ENCODE results near the gene LGMN. TPM values are rescaled to one million over a fixed set of nuclear protein-coding genes. Genes with fewer than 3 reads are reported as not detected.

The LGMN gene
- total RNA-seq, 4 donors from 2014 or later = 26.5 to 103 (median 57.2) TPM

DNA sequence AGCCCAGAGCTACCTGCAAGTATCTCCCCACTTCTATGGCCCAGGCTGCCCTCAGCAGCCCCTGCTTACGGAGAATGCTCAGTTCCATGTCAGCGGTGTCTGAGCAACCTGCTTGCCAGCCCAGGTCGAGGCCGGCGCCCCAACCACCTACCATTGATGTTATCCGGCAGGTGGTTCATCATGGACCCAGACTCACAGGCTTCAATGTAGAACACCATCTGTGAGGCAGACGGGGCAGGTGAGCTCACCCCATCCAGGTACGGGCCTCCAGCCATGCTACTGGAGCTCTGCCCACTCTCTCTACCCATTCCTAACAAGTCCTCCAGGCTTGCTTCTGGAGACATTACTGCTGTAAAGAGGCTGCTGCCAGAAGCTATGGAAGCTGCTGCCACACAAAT, 35.8 kb downstream of the LGMN start:
- Histone ChIP-seq H3K27ac (no peak overlapping the region), H3K9me3 (no peaks in the 10 kb centered on the region), H3K4me3 (no peak overlapping the region), H3K36me3 (peaks cover 0 to 6% (median 0%) of the 10 kb centered on the region in 4 donors), H3K4me1 (peaks cover 0 to 3% (median 0%) of the 10 kb centered on the region in 4 donors), H3K27me3 (no peaks in the 10 kb centered on the region)
- no peak for DNase-seq
- in situ Hi-C loops (cut with MboI; ENCODE audit: low pct_ligation_motif_present in 1 of 4, low pct_unique_long_range_greater_than_20kb in 1 of 4, low sequenced_read_pairs in 3 of 4) (no loop called here), intact Hi-C loops (cut with DNase I; ENCODE audit: low total_unique reads) (no loop called here)
- WGBS, 2 donors (ENCODE audit: low coverage in 1 of 2) = 93 to 100% methylated on average over 1 to 8 of the region's 8 CpGs
- no peak for TF ChIP-seq EP300 (IDR thresholded peaks at IDR 0.05; ENCODE audit: low read depth)
- no peak for TF ChIP-seq POLR2AphosphoS5 (IDR thresholded peaks at IDR 0.05)
- no peak for TF ChIP-seq CTCF (IDR thresholded peaks at IDR 0.05)
- TF ChIP-seq POLR2A (IDR thresholded peaks at IDR 0.05) = no peak

GRCh38 chr14:92711976-92712653, 36.3 kb downstream of the LGMN start:
- DNase-seq = no peak
- 69 to 90% methylated on average over 6 to 7 of the region's 7 CpGs for WGBS, 2 donors (ENCODE audit: low coverage in 1 of 2)
- TF ChIP-seq EP300 (IDR thresholded peaks at IDR 0.05; ENCODE audit: low read depth) (no peak), CTCF (IDR thresholded peaks at IDR 0.05) (no peak), POLR2A (IDR thresholded peaks at IDR 0.05) (no peak), POLR2AphosphoS5 (IDR thresholded peaks at IDR 0.05) (no peak)
- Histone ChIP-seq H3K36me3 (peaks cover 0 to 6% (median 0%) of the 10 kb centered on the region in 4 donors), H3K9me3 (no peaks in the 10 kb centered on the region), H3K27me3 (no peaks in the 10 kb centered on the region), H3K27ac (no peak overlapping the region), H3K4me1 (no peaks in the 10 kb centered on the region), H3K4me3 (no peak overlapping the region)
- intact Hi-C loops (cut with DNase I; ENCODE audit: low total_unique reads) (no loop called here), in situ Hi-C loops (cut with MboI; ENCODE audit: low pct_ligation_motif_present in 1 of 4, low pct_unique_long_range_greater_than_20kb in 1 of 4, low sequenced_read_pairs in 3 of 4) (no loop called here)

GRCh38 chr14:92710001-92710341, 38.5 kb downstream of the LGMN start:
- H3K4me1 ChIP-seq = no peaks in the 10 kb centered on the region
- no peaks in the 10 kb centered on the region for H3K27me3 ChIP-seq
- H3K27ac ChIP-seq = no peak overlapping the region
- H3K36me3 ChIP-seq = peaks cover 0 to 6% (median 0%) of the 10 kb centered on the region in 4 donors
- no peaks in the 10 kb centered on the region for H3K9me3 ChIP-seq
- TF ChIP-seq POLR2A (IDR thresholded peaks at IDR 0.05) (no peak), EP300 (IDR thresholded peaks at IDR 0.05; ENCODE audit: low read depth) (no peak), CTCF (IDR thresholded peaks at IDR 0.05) (no peak), POLR2AphosphoS5 (IDR thresholded peaks at IDR 0.05) (no peak)
- WGBS, 2 donors (ENCODE audit: low coverage in 1 of 2) = 88% methylated on average over 4 of the region's 5 CpGs; no CpG with 5 or more reads in 1 of the 2 donors
- H3K4me3 ChIP-seq = no peak overlapping the region
- intact Hi-C loops (cut with DNase I; ENCODE audit: low total_unique reads) (no loop called here), in situ Hi-C loops (cut with MboI; ENCODE audit: low pct_ligation_motif_present in 1 of 4, low pct_unique_long_range_greater_than_20kb in 1 of 4, low sequenced_read_pairs in 3 of 4) (no loop called here)
- no peak for DNase-seq

- H3K36me3 ChIP-seq = peaks cover 0 to 7% (median 0%) of the 10 kb centered on the region in 4 donors
These were observed 39.0 kb downstream of the LGMN start for GRCh38 chr14:92709340-92710000.

More at GRCh38 chr14:92709340-92710000, 39.0 kb downstream of the LGMN start:
- Histone ChIP-seq H3K27me3 (no peaks in the 10 kb centered on the region), H3K9me3 (no peaks in the 10 kb centered on the region), H3K4me3 (no peak overlapping the region), H3K27ac (no peak overlapping the region), H3K4me1 (no peaks in the 10 kb centered on the region)
- in situ Hi-C loops (cut with MboI; ENCODE audit: low pct_ligation_motif_present in 1 of 4, low pct_unique_long_range_greater_than_20kb in 1 of 4, low sequenced_read_pairs in 3 of 4) (no loop called here), intact Hi-C loops (cut with DNase I; ENCODE audit: low total_unique reads) (no loop called here)
- WGBS, 2 donors (ENCODE audit: low coverage in 1 of 2) = 91 to 100% methylated on average over 4 to 13 of the region's 13 CpGs
- DNase-seq = no peak
- TF ChIP-seq POLR2A (IDR thresholded peaks at IDR 0.05) (no peak), POLR2AphosphoS5 (IDR thresholded peaks at IDR 0.05) (no peak), EP300 (IDR thresholded peaks at IDR 0.05; ENCODE audit: low read depth) (no peak), CTCF (IDR thresholded peaks at IDR 0.05) (no peak)
